GM12892 (cell line): ENCODE measurements around the gene SSBP4.

Experiments used
- POLR2A ChIP-seq: IDR thresholded peaks from 2 replicates; pipeline ENCODE4 v1.6.1; 2011; ENCODE audit warnings: low read depth, low read length, control low read depth
- POLR2AphosphoS5 ChIP-seq: IDR thresholded peaks from 2 replicates; pipeline ENCODE4 v1.6.1; 2011; ENCODE audit warnings: low read depth, low read length, control low read depth
- TAF1 ChIP-seq: IDR thresholded peaks from 2 replicates; pipeline ENCODE4 v1.6.1; 2011; ENCODE audit warnings: low read depth, mild to moderate bottlenecking, control low read depth, low read length, borderline replicate concordance

- TF ChIP-seq POLR2AphosphoS5 (no peak), POLR2A (no peak), TAF1 (no peak)
Observed at GRCh38 chr19:18425515-18426415, 6.6 kb downstream of the SSBP4 start.
